Naive thymus-derived CD8-positive, alpha-beta T cell (primary cell): Measurements from ENCODE around the gene BRMS1L. TPM values are rescaled to one million over a fixed set of nuclear protein-coding genes. Genes with fewer than 3 reads are reported as not detected.
"Not testable (repeated sequence)": the region's sequence is repeated elsewhere in the genome, so short reads cannot be mapped to it uniquely, and the experiment has no call there.

Experiments used
- ATAC-seq, 2 donors: fragments of 150-1000 bp; cut with Tn5 transposase in 1 of 2; sonication (Bioruptor Pico), chemical (Tn5 transposase) in 1 of 2; 1 replicate in 1 of 2; 2 replicates in 1 of 2; pipeline ENCODE4 v1.10.0; 2021; ENCODE audit warnings: mild to moderate bottlenecking in 2 of 2, moderate library complexity in 2 of 2
- POLR2A ChIA-PET: fragments of 350-600 bp; sonication (Branson Sonifier 250); formaldehyde crosslinking; loops from one replicate; lab custom pipeline; 2021; ENCODE audit warnings: antibody characterized with exemption; lab: Charles Lee
- DNase-seq, 10 donors: peaks; one replicate each; pipeline versions ENCODE4 v3.0.0 to v3.0.0-alpha.2; 2020 to 2022
- H3K27ac Mint-ChIP-seq, 10 donors: one replicate each; pipeline ENCODE4 v1.8.0; 2020 to 2022; ENCODE audit warnings: mild to moderate bottlenecking in 10 of 10, mixed read lengths in 10 of 10, moderate library complexity in 4 of 10, inconsistent platforms in 1 of 10
- H3K27me3 Mint-ChIP-seq, 5 donors: one replicate each; pipeline ENCODE4 v1.8.0; 2021 to 2022; ENCODE audit warnings: mixed read lengths in 5 of 5
- H3K36me3 Mint-ChIP-seq, 3 donors: one replicate each; pipeline ENCODE4 v1.8.0; 2020 to 2022; ENCODE audit warnings: mixed read lengths in 3 of 3, mild to moderate bottlenecking in 2 of 3, inconsistent platforms in 1 of 3
- H3K4me1 Mint-ChIP-seq, 4 donors: one replicate each; pipeline ENCODE4 v1.8.0; 2021 to 2022; ENCODE audit warnings: mixed read lengths in 4 of 4
- H3K4me3 Mint-ChIP-seq, 10 donors: one replicate each; pipeline ENCODE4 v1.8.0; 2020 to 2022; ENCODE audit warnings: mild to moderate bottlenecking in 10 of 10, mixed read lengths in 10 of 10, moderate library complexity in 6 of 10, inconsistent platforms in 1 of 10
- H3K9me3 Mint-ChIP-seq, 9 donors: one replicate each; pipeline ENCODE4 v1.8.0; 2020 to 2022; ENCODE audit warnings: mixed read lengths in 9 of 9, mild to moderate bottlenecking in 3 of 9, inconsistent platforms in 1 of 9, moderate library complexity in 1 of 9
- polyA plus RNA-seq, 3 donors: library from polyadenylated mRNA; unstranded; fragments of 300-500 nt; fragmentation: Illumina TruSeq; gene quantifications; one replicate each; pipeline ENCODE4 v1.2.3, GENCODE V29; 2021
- total RNA-seq, 8 experiments: library from RNA in 2 of 8; stranded (reverse) in 2 of 8; gene quantifications; one replicate each; pipeline ENCODE4 v1.2.3 and lab custom pipeline; 2021 to 2026

Gene BRMS1L
- total and polyA plus RNA-seq, 5 experiments from 2014 or later = 1.8 to 6.9 (median 3.6) TPM

DNA sequence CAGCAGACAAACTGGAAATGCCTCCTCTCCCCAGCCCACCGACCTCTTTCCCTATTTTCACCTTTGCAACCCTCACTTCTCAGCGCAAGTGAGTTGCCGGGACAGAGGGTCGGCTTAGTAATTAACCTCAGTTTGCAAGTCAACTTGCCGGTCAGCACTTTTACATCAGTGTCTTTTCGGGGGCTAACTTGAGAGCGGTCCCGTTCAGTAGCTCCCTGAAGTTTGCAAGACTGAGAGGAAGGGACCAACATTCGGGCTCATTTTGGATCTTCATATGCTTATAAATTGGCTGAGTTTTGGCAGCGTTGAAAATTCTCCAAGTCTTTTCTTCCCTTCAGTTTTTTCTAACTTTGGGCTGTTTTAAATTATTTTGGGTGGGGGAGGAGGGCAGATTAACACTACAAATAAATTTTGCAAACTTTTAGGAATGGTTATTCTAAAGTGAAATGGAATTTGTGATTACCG lies 846 bp downstream of the BRMS1L start:
- peaks cover 0 to 8% (median 3%) of the 10 kb centered on the region in 3 donors for H3K36me3 Mint-ChIP-seq
- POLR2A ChIA-PET = interaction anchor here (0.7 to 1.3 kb wide), 2 partner anchors 8 to 1287 kb away, joined by 3 to 4 read pairs; no protein-coding TSS in a partner anchor
- DNase-seq = no peak
- H3K27ac Mint-ChIP-seq = peak overlapping the region in 9 of 10 donors; percentile 70 to 95 (median 88)
- H3K9me3 Mint-ChIP-seq = no peaks in the 10 kb centered on the region
- peaks cover 12 to 24% (median 17%) of the 10 kb centered on the region in 4 donors for H3K4me1 Mint-ChIP-seq
- no peaks in the 10 kb centered on the region for H3K27me3 Mint-ChIP-seq
- peak overlapping the region; percentile 87 to 97 (median 92) for H3K4me3 Mint-ChIP-seq
- ATAC-seq = no peak

GRCh38 chr14:35827678-35828472 lies 1.7 kb downstream of the BRMS1L start:
- Mint-ChIP-seq H3K4me1 (peaks cover 12 to 21% (median 17%) of the 10 kb centered on the region in 4 donors), H3K27ac (peak overlapping the region in 7 of 10 donors; percentile 27 to 95 (median 79)), H3K4me3 (peak overlapping the region; percentile 87 to 97 (median 92)), H3K27me3 (no peaks in the 10 kb centered on the region), H3K9me3 (no peaks in the 10 kb centered on the region), H3K36me3 (peaks cover 0 to 13% (median 3%) of the 10 kb centered on the region in 3 donors)
- DNase-seq (no peak), ATAC-seq (no peak)
- POLR2A ChIA-PET = no interaction called here

DNA sequence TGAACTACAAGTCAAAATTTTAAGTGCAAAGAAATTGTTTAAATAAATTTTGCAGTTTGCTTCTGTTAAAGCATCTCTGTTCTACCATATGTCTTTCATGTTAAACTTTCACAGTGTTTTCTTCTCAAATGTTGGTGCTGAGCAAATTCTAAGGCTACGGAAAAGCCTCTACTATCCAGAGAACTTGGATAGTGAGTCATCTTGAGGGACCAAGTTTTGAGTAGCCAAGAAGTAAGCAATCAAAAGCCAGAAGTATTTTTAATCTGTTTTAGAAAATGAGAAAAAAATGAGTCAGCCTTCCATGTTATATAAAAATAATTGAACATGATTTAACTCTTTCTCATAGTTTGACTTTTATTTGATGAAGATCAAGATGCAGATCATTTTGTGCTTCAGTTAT lies 3.3 kb downstream of the BRMS1L start:
- ATAC-seq (no peak), DNase-seq (no peak)
- H3K9me3 Mint-ChIP-seq = no peaks in the 10 kb centered on the region
- peak overlapping the region in 1 of 10 donors; percentile 36 for H3K4me3 Mint-ChIP-seq
- POLR2A ChIA-PET = no interaction called here
- peaks cover 0 to 25% (median 5%) of the 10 kb centered on the region in 3 donors for H3K36me3 Mint-ChIP-seq
- H3K4me1 Mint-ChIP-seq = peaks cover 12 to 21% (median 17%) of the 10 kb centered on the region in 4 donors
- no peaks in the 10 kb centered on the region for H3K27me3 Mint-ChIP-seq
- no peak overlapping the region for H3K27ac Mint-ChIP-seq

- peaks cover 0 to 3% (median 0%) of the 10 kb centered on the region in 4 donors for H3K4me1 Mint-ChIP-seq
- peaks cover 13 to 80% (median 49%) of the 10 kb centered on the region in 3 donors for H3K36me3 Mint-ChIP-seq
- no peak for ATAC-seq
Measured at GRCh38 chr14:35835208-35835982, 9.3 kb downstream of the BRMS1L start.

DNA sequence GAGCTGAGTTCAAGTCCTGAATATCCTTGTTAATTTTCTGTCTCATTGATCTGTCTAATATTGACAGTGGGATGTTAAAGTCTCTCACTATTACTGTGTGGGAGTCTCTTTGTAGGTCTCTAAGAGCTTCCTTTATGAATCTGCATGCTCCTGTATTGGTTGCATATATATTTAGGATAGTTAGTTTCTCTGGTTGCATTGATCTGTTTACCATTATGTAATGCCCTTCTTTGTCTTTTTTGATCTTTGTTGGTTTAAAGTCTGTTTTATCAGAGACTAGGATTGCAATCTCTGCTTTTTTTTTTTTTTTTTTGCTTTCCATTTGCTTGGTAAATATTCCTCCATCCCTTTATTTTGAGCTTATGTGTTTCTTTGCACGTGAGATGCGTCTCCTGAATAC lies 15.6 kb downstream of the BRMS1L start:
- H3K27me3 Mint-ChIP-seq, H3K27ac Mint-ChIP-seq, POLR2A ChIA-PET, DNase-seq, H3K4me3 Mint-ChIP-seq, H3K4me1 Mint-ChIP-seq, ATAC-seq: not testable (repeated sequence)
- Mint-ChIP-seq H3K36me3 (peaks cover 46 to 93% (median 91%) of the 10 kb centered on the region in 3 donors), H3K9me3 (peaks cover 4 to 40% (median 32%) of the 10 kb centered on the region in 9 donors)

More at GRCh38 chr14:35835208-35835982, 9.3 kb downstream of the BRMS1L start:
- H3K27ac Mint-ChIP-seq = no peak overlapping the region
- H3K4me3 Mint-ChIP-seq = no peak overlapping the region
- peaks cover 0 to 15% (median 8%) of the 10 kb centered on the region in 9 donors for H3K9me3 Mint-ChIP-seq
- POLR2A ChIA-PET = interaction anchor here (1.3 kb wide), 1 partner anchor 9 kb away, joined by 4 read pairs; the partner anchor contains the start of gene BRMS1L
- DNase-seq = no peak
- no peaks in the 10 kb centered on the region for H3K27me3 Mint-ChIP-seq

GRCh38 chr14:35842245-35842644 lies 16.1 kb downstream of the BRMS1L start:
- H3K27me3 Mint-ChIP-seq, DNase-seq, H3K4me1 Mint-ChIP-seq, ATAC-seq, POLR2A ChIA-PET, H3K27ac Mint-ChIP-seq, H3K4me3 Mint-ChIP-seq: not testable (repeated sequence)
- peaks cover 46 to 94% (median 92%) of the 10 kb centered on the region in 3 donors for H3K36me3 Mint-ChIP-seq
- peaks cover 4 to 40% (median 32%) of the 10 kb centered on the region in 9 donors for H3K9me3 Mint-ChIP-seq

DNA sequence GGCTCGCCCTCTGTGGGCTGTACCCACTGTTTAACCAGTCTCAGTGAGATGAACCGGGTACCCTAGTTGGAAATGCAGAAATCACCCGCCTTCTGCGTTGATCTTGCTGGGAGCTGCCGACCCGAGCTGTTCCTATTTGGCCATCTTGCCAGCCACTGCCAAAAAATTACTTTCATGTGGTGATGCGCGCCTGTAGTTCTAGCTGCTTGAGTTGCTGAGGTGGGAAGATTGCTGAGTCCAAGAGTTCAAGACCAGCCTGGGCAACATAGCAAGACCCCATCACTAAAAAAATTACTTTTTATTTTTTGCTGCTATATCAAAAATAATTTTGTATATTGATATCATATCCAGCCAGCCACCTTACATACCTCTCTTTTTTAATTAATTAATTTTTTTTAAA lies 18.4 kb downstream of the BRMS1L start:
- ATAC-seq = no peak

DNA sequence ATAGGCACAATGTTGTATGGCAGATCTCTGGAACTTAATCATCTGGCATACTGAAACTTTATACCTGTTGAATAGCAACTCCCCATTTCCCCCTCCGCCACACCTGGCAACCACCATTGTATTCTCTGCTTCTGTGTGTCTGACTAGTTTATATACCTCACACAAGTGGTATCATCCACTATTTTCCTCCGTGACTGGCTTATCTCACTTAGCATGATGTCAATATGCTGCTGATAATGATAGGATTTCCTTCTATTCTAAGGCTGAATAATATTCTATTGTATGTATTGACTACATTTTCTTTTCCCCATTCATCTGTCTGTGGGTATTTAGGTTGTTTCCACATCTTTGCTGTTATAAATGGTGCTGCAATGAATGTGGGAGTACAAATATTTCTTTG lies 21.5 kb downstream of the BRMS1L start:
- POLR2A ChIA-PET = no interaction called here
- peaks cover 36 to 89% (median 82%) of the 10 kb centered on the region in 3 donors for H3K36me3 Mint-ChIP-seq
- no peak overlapping the region for H3K27ac Mint-ChIP-seq

More for the DNA sequence above, 18.4 kb downstream of the BRMS1L start:
- Mint-ChIP-seq H3K27me3 (no peaks in the 10 kb centered on the region), H3K36me3 (peaks cover 48 to 90% (median 82%) of the 10 kb centered on the region in 3 donors), H3K4me1 (peaks cover 0 to 6% (median 2%) of the 10 kb centered on the region in 4 donors), H3K4me3 (no peak overlapping the region), H3K27ac (no peak overlapping the region), H3K9me3 (peaks cover 4 to 34% (median 29%) of the 10 kb centered on the region in 9 donors)
- DNase-seq = no peak
- POLR2A ChIA-PET = no interaction called here

DNA sequence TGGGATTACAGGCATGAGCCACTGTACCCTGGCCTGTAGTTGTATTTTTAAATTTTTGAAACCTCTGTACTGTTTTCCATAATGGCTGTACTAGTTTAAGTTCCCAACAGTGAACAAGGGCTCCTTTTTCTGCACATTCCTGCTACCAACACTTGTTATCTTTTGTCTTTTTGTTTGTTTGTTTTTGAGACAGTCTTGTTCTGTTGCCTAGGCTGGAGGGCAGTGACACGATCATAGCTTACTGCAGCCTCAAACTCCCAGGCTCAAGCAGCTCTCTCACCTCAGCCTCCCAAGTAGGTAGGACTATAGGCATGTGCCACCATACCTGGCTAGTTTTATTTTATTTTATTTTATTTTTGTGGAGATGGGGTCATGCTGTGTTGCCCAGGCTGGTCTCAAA lies 23.0 kb downstream of the BRMS1L start:
- H3K9me3 Mint-ChIP-seq = peaks cover 0 to 4% (median 0%) of the 10 kb centered on the region in 9 donors
- H3K4me1 Mint-ChIP-seq = peaks cover 0 to 6% (median 2%) of the 10 kb centered on the region in 4 donors
- POLR2A ChIA-PET = no interaction called here
- ATAC-seq = no peak
- no peak for DNase-seq
- H3K27me3 Mint-ChIP-seq = no peaks in the 10 kb centered on the region
- no peak overlapping the region for H3K4me3 Mint-ChIP-seq
- H3K27ac Mint-ChIP-seq = no peak overlapping the region
- peaks cover 32 to 77% (median 67%) of the 10 kb centered on the region in 3 donors for H3K36me3 Mint-ChIP-seq

More for the DNA sequence above, 21.5 kb downstream of the BRMS1L start:
- no peaks in the 10 kb centered on the region for H3K27me3 Mint-ChIP-seq
- H3K9me3 Mint-ChIP-seq = peaks cover 0 to 8% (median 6%) of the 10 kb centered on the region in 9 donors
- H3K4me1 Mint-ChIP-seq = peaks cover 0 to 6% (median 2%) of the 10 kb centered on the region in 4 donors
- no peak overlapping the region for H3K4me3 Mint-ChIP-seq
- ATAC-seq = no peak
- no peak for DNase-seq

DNA sequence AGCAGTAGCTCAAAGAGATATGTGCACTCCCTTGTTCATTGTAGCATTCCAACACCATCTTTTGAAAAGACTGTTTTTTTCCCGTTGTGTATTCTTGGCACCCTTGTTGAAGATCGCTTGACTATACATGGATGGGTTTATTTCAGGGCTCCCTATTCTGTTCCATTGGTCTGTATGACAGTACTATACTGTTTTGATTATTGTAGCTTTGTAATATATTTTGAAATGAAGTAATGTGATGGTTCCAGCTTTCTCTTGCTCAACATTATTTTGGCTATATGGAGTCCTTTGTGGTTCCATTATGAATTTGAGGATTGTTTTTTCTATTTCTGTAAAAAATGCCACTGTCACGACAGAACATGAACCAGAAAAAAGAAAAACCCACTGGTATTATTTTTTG lies 25.7 kb downstream of the BRMS1L start:
- POLR2A ChIA-PET = no interaction called here
- DNase-seq (no peak), ATAC-seq (no peak)
- H3K9me3 Mint-ChIP-seq = peaks cover 0 to 4% (median 0%) of the 10 kb centered on the region in 9 donors
- H3K36me3 Mint-ChIP-seq = peaks cover 22 to 67% (median 46%) of the 10 kb centered on the region in 3 donors
- peaks cover 0 to 8% (median 4%) of the 10 kb centered on the region in 4 donors for H3K4me1 Mint-ChIP-seq
- H3K4me3 Mint-ChIP-seq = no peak overlapping the region
- H3K27me3 Mint-ChIP-seq = no peaks in the 10 kb centered on the region
- H3K27ac Mint-ChIP-seq = no peak overlapping the region

- POLR2A ChIA-PET = no interaction called here
- Mint-ChIP-seq H3K9me3 (peaks cover 0 to 4% (median 0%) of the 10 kb centered on the region in 9 donors), H3K4me3 (no peak overlapping the region), H3K27me3 (no peaks in the 10 kb centered on the region), H3K27ac (no peak overlapping the region), H3K36me3 (peaks cover 22 to 60% (median 43%) of the 10 kb centered on the region in 3 donors), H3K4me1 (peaks cover 0 to 8% (median 4%) of the 10 kb centered on the region in 4 donors)
- ATAC-seq = no peak
- no peak for DNase-seq
Measured at GRCh38 chr14:35853225-35853624, 27.1 kb downstream of the BRMS1L start.

GRCh38 chr14:35854696-35855270 lies 28.6 kb downstream of the BRMS1L start:
- Mint-ChIP-seq H3K27me3 (no peaks in the 10 kb centered on the region), H3K4me1 (peaks cover 0 to 8% (median 4%) of the 10 kb centered on the region in 4 donors), H3K9me3 (peaks cover 0 to 4% (median 0%) of the 10 kb centered on the region in 9 donors), H3K27ac (no peak overlapping the region), H3K36me3 (peaks cover 16 to 59% (median 44%) of the 10 kb centered on the region in 3 donors), H3K4me3 (no peak overlapping the region)
- POLR2A ChIA-PET = no interaction called here
- DNase-seq (no peak), ATAC-seq (no peak)
